IPS DF 4.7 (cell line): ENCODE measurements around the gene COL16A1.

Experiments used
- DNase-seq: peaks from one replicate; pipeline ENCODE4 v3.0.0-alpha.2; 2013; ENCODE audit warnings: low spot score; ENCODE audit errors: extremely low read depth

Gene COL16A1

GRCh38 chr1:31703431-31704270 is at the start of gene COL16A1:
TSS of gene COL16A1 (minus strand) at chr1:31704017. CDS start at chr1:31702193, 1,824 bp downstream.
- no peak for DNase-seq

DNA sequence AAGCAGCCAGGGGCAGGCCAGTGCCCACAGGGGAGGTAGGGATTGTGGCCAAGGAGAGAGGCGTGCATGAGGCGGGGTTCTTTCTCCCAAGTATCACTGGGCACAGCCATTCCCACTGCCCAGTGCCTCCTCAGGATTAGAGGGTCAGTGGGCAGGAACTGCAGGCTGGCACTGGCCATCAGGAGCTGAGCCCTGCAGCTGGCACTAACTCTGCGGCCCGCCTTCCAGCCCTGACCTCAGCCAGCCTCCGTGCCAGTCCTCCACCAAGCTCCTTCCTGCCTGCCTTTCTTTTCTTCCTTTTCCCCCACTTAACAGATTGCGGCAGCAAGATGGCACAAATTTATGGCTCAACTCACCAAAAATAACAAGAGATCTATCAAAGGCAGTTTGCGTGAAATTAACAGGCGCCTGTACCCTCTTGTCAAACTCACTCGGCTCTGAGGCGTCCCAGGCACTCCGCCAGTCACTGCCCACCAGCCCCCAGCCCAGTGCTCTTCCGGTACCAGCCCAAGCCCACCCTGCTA is 49.2 kb upstream of the COL16A1 start:
- DNase-seq, result no peak

DNA sequence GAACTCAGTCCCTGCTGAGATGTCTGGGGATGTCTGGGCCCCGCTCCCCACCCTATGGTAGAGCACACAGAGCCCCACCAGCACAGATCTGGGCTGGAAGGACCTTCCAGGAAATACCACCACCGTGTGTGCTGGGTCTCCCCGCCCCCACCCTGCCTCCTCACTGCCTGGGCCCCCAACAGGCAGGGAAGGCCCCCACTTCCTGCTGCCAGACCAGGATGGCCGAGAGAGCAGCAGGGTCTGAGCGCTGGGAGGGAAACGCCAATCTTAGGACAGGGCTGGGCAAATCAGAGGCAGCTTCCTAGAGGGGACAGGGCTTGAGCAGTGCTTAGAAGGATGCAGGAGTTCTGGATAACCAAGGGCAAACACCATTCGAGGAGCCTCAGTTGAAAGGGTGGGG is 48.4 kb upstream of the COL16A1 start:
- DNase-seq, result no peak

DNA sequence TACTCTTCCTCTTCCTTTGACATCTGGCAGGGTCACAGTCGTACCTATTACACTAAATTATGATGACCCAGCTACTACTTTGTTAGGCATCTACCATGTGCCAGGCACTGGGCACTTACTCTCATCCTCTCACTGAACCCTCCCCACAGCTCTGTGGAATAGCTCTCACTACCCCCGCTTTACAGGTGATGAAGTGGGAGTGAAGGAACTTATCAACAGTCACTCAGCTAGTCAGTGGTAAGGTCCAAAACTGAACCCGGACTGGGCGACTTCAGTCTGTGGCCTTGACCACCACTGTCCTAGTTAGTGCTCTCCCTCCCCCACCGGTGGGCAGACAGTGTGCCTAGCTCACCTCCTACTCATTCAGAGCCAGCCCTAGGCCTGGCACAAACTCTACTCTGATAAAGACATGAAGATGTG is 48.0 kb upstream of the COL16A1 start:
- DNase-seq, result no peak

DNA sequence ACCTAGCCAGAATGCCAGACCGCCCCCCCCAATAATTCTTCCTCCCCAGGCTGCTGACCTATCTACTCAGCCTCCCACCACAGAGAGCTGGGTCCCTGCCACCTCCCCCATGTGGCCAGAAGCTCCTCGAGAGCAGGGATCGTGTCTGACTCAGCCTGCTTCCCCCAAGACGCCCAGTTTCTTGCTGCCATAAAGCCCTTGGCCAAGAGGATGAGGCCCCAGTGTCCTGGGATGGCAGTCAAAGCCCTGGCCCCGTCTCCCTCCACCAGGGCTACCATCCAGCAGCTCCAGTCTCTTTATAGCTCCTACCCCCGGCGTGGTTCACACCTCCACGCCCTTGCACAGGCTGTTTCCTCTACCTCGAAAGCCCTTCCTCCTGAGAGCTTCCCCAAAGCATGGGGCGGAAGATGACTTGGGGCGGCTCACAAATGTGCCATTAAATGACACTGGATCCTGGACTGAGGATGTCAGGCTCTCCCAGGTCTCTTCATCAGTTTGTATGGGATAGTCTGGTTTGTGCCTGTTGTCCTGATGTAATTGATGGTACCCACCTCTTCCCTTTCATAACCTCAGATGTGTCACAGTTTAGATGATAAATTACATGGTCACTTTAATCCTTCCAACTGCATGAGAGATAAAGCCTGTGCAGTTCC is 47.2 kb upstream of the COL16A1 start:
- DNase-seq, result no peak

DNA sequence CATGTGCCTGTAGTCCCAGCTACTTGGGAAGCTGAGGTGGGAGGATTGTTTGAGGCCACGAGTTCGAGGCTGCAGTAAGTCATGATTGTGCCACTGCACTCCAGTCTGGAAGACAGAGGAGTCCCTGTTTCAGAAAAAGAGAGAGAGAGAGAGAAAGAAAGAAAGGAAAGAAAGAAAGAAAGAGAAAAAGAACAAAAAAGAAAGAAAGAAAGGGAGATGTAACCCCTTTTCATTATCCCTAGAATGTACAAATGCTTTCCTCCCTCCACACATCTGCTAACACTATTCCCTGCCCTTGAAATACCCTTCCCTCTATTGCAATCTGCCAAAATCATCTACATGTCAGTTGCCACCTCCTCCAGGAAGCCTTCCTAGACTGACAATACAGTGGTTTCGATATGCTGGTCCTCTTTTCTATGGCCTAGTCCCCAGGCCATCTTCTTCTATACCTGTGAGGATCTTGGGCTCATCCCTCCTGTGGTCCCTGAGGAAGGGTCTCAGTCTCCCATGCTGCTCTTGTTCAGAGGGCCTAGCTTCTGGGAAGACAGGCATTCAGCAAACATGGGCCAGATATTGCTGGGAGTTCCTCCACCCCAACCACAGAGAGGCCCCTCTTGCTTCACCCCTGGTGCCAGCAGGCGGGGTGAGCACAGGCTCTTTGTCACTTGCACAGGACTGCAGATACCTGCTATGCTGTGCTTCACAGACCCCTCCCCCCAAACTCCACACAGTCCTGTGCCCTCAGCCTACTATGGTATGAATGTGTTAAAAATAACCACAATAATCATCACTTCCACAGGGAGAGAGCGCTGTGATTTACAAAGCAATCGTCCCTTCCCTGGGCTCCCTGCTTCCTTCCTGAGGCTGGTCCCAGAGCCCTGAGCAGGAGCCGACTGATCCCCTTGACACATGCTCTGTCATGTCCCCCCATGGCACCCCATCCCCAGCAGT is 46.2 kb upstream of the COL16A1 start:
- DNase-seq, result no peak

GRCh38 chr1:31748365-31748764 is 44.5 kb upstream of the COL16A1 start:
- DNase-seq, result no peak

- no peak for DNase-seq
These were observed 43.5 kb upstream of the COL16A1 start for GRCh38 chr1:31747304-31747703.

- DNase-seq, result no peak
These were observed 42.9 kb upstream of the COL16A1 start for GRCh38 chr1:31746687-31747086.

GRCh38 chr1:31745946-31746670 is 42.3 kb upstream of the COL16A1 start:
- no peak for DNase-seq

DNA sequence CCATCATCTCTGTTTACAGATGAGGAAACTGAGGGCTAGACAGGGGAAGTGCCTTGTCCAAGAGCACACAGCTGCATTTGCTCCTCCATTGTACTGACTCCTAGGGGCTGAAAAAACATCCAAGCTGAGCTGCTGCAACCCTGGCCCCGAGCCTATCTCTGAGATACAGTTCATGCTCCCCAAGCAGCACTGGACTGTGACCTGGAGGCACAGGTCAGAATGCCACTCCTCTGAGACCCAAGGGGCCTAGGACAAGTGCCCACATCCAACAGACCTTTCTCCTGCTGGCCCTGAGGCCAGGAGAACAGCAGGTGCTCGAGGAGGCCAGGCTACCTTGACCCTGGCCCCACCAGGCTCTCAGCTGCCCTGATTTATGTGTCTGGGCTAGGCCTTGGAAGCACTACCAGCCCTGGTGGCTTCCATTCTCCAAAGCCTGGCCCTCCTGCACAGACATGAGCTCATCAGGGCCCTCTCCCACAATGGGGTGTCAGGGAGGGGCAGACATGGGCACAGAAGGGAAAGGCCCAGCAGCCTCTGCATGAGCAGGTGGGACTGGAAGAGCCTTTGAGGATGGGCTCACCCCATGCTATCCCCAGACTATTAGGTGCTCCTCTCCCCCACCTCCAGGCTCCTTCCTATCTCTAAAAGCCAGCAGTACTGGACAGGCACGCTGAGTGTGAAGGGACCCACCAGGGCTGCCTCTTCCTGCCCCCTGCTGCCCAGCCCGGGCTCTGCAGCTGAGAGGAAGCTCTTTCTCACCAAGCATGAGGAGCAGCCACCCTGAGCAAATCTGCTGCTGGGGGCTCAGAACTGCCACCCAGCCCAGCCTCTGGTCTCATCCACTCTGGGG is 41.5 kb upstream of the COL16A1 start:
- no peak for DNase-seq

DNA sequence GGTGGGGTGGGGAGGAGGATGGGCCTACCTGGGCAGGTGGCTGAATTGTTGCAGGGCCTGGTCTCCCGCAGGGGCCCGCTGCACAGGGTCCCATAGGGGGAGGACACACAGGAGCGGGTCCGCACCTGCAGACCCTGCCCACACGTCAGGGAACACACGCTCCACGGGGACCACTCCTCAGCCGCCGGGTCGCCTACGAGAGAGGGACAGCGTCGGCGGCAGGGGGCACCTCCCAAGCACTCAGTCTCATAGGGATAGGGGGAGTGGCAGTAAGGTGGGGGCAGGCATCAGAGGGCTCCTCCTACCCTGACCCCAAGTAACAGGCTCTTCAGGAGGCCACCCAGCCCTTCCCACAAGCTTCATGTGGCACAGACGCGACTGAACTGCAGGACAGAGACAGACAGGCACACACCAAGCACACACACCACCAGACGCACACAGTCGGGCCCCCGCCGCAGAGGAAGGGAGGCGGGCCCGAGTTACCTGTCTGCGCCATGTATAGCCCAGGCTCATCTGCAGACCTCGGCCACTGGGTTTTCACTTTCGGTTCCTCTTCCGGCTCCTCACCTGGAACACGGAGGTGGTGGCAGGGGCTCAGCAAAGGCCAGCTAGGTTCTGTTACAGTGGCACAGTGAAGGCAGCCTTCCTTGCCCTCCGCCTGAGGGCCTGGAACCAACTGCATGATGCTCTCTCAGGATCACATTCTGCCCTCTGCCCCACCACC is 40.5 kb upstream of the COL16A1 start:
- no peak for DNase-seq

DNA sequence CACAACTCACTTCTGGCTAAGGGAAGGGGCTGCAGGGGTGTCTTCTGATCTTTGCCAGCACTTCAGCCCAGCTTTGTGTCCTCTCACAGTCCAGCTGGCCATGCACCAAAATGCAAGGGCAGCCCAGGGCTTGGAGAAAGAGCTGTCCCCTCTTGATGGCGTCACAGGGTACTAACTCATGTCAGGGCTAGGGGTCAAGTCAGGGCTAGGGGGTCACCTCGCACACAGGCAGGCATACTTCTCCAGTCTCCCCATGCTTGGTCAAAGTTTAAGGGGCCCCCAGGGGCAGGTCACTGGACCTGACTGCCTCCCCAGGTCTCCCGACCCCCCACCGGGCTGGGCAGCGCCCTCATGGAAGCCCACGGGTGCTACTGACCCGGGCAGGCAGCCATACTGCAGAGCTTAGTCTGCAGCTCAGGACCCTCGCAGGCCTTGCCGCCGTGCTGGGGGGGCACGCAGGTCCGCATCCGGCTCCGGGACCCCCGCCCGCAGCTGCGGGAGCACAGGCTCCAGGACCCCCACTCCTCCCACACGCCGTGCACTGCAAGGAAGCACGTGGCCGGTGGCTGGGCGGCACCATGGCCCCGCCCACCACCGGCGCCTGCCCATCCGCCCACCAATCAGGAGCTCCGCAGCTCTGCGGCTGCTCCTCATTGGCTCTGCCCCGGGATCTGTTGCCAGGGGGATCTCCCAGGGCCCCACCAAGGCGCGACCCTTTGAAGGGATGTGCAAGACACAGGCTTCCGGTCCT is 38.8 kb upstream of the COL16A1 start:
- no peak for DNase-seq

DNA sequence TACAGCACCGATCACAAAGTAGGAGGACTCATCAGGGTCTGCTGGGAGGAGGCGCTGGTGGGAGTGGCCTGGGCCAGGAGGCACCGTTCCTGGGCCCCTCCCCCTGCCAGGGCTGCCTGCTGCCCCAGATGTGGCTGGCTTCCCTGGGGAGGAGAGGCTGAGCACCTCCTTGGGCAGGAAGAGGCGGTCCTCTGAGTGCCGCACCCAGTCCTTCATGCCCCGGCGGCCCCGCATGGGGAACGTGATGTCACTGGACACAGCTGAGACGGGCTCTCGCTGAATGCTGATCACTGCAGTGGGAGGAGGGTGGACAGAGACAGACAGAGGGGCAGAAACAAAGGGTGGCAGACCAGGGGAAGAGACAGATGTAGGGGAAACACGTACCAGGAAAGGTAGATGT is 35.5 kb upstream of the COL16A1 start:
- DNase-seq, result no peak

DNA sequence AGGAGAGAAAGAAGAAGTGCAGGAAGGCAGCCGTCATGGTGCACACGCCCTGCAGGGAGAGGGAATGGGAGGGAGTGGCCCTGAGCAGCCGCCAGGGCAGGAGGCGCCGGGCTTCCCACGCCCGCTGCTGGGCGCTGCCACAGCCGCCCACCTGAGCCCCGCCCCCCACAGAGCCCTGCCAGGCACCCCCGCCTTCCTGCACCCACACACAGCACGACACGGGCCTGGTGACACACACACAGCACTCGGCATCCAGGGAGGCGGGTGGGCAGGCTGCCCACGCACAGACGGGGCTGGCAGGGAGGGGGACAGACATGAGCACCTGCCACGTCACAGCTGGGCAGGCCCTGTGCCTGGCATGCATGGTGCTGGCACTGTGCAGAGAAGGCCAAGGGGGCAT is 32.9 kb upstream of the COL16A1 start:
- no peak for DNase-seq

GRCh38 chr1:31735571-31735970 is 31.8 kb upstream of the COL16A1 start:
- DNase-seq, result no peak

GRCh38 chr1:31734582-31735107 is 30.8 kb upstream of the COL16A1 start:
- no peak for DNase-seq
